ENCODE measurements around the gene CYP1A2. TPM values are rescaled to one million over a fixed set of nuclear protein-coding genes. Genes with fewer than 3 reads are reported as not detected.
A peak's percentile ranks its signal among the peaks of the same experiment; 100 is the strongest.
"Not testable (repeated sequence)": the region's sequence is repeated elsewhere in the genome, so short reads cannot be mapped to it uniquely, and the experiment has no call there.

The CYP1A2 gene
- total RNA-seq, 4 donors from 2014 or later, result not detected

DNA sequence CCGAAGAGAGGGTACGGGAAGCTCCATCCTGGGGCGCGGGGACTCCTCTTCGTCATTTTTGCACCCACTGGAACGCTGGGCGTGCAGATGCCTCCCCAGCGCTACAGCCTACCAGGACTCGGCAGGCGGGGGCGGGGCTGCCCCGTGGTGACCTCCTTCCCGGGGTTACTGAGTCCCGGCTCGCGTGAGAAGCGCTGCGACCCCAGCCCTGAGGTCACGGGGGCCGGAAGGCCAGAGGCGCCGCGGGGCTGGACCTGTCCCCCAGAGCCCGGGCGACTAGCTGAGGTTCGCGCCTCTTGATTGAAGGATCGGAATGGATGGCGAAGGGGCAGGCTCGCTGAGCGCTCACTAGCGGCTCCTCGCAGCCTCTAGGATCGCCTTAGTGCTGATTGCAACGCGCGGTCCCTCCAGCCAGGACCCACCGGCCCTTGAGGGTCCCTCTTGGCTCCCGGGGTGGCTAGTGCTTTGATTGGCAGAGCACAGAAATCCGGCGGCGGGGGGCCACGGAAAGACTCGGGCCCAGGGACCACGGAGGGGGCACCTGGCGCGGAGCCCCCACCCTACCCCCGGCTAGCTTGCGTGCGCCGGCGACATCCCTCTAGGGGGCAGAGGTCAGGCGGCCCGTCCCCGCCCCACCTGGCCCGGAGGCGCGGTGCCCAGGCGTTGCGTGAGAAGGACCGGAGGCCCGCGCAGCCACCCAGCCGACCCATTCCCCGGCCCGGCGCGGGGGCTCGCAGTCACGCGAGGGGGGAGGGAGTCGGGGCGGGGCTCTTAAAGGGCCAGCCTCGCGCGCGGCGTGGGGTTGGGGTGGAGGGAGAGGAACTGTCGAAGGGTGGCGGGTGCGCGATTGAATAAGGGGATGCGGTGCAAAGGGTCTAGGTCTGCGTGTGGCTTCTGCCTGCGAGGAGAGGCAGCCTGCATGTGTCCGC, 22.5 kb upstream of the CYP1A2 start:
- peak in 1 of 2 donors; percentile 89 for DNase-seq (ENCODE audit: low spot score in 2 of 2)
- H3K4me3 ChIP-seq (ENCODE audit: low read depth, poor library complexity, severe bottlenecking), result peak overlapping the region; percentile 23
- intact Hi-C loops (cut with DNase I; ENCODE audit: low total_unique reads), result no loop called here
- 2 to 5% methylated on average over 32 to 65 of the region's 86 CpGs for WGBS, 2 donors
- TF ChIP-seq POLR2A (IDR thresholded peaks at IDR 0.05), result no peak
- TF ChIP-seq CTCF (IDR thresholded peaks at IDR 0.05), result no peak

DNA sequence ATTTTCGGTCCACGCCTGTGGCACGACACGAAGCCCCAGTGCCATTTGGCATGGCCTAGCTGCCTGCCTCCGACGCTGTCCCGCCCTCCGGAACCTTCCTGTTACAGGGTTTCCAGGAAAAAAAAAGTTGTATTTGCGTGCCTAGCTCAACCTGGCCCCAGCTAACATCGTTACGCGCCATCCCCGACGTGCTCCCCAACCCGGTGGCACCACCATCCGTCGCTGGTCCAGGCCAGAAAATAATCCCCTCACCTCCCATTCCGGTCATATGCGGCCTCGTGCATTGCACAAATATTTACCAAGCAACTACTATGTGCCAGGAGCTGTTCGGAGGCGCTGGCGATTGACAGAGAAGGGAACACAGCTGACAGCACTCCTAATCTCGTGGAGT, 21.9 kb upstream of the CYP1A2 start:
- intact Hi-C loops (cut with DNase I; ENCODE audit: low total_unique reads), result no loop called here
- no peak overlapping the region for H3K4me3 ChIP-seq (ENCODE audit: low read depth, poor library complexity, severe bottlenecking)
- TF ChIP-seq CTCF (IDR thresholded peaks at IDR 0.05) (no peak), POLR2A (IDR thresholded peaks at IDR 0.05) (no peak)
- no peak for DNase-seq (ENCODE audit: low spot score in 2 of 2)
- 29 to 34% methylated on average over 24 of the region's 24 CpGs for WGBS, 2 donors

GRCh38 chr15:74727727-74728126, 20.9 kb upstream of the CYP1A2 start:
- WGBS, 2 donors, result 65 to 68% methylated on average over 7 of the region's 7 CpGs
- TF ChIP-seq POLR2A (IDR thresholded peaks at IDR 0.05) (no peak), CTCF (IDR thresholded peaks at IDR 0.05) (no peak)
- intact Hi-C loops (cut with DNase I; ENCODE audit: low total_unique reads), result no loop called here
- no peak for DNase-seq (ENCODE audit: low spot score in 2 of 2)
- H3K4me3 ChIP-seq (ENCODE audit: low read depth, poor library complexity, severe bottlenecking), result no peak overlapping the region

DNA sequence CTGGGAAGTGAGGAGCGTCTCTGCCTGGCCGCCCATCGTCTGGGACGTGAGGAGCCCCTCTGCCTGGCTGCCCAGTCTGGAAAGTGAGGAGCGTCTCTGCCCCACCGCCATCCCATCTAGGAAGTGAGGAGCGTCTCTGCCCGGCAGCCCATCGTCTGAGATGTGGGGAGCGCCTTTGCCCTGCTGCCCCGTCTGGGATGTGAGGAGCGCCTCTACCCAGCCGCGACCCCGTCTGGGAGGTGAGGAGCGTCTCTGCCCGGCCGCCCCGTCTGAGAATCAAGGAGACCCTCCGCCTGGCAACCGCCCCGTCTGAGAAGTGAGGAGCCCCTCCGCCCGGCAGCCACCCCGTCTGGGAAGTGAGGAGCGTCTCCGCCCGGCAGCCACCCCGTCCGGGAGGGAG, 19.9 kb upstream of the CYP1A2 start:
- H3K4me3 ChIP-seq (ENCODE audit: low read depth, poor library complexity, severe bottlenecking); intact Hi-C loops (cut with DNase I; ENCODE audit: low total_unique reads); DNase-seq (ENCODE audit: low spot score in 2 of 2): not testable (repeated sequence)
- WGBS, 2 donors, result 80 to 89% methylated on average over 10 to 16 of the region's 30 CpGs

DNA sequence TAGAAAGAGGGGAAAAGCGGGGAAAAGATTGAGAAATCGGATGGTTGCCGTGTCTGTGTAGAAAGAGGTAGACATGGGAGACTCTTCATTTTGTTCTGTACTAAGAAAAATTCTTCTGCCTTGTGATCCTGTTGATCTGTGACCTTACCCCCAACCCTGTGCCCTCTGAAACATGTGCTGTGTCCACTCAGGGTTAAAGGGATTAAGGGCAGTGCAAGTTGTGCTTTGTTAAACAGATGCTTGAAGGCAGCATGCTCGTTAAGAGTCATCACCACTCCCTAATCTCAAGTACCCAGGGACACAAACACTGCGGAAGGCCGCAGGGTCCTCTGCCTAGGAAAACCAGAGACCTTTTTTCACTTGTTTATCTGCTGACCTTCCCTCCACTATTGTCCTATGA, 19.3 kb upstream of the CYP1A2 start:
- 72 to 80% methylated on average over 6 of the region's 6 CpGs for WGBS, 2 donors
- H3K4me3 ChIP-seq (ENCODE audit: low read depth, poor library complexity, severe bottlenecking); intact Hi-C loops (cut with DNase I; ENCODE audit: low total_unique reads): not testable (repeated sequence)
- DNase-seq (ENCODE audit: low spot score in 2 of 2), result peak in 1 of 2 donors; percentile 7

- intact Hi-C loops (cut with DNase I; ENCODE audit: low total_unique reads), result no loop called here
- DNase-seq (ENCODE audit: low spot score in 2 of 2), result peak in 1 of 2 donors; percentile 34
- H3K4me3 ChIP-seq (ENCODE audit: low read depth, poor library complexity, severe bottlenecking), result no peak overlapping the region
- TF ChIP-seq CTCF (IDR thresholded peaks at IDR 0.05) (no peak), POLR2A (IDR thresholded peaks at IDR 0.05) (no peak)
- 75 to 87% methylated on average over 7 of the region's 7 CpGs for WGBS, 2 donors
Measured at GRCh38 chr15:74730619-74731316, 17.9 kb upstream of the CYP1A2 start.
